Measurements from ENCODE around the gene POPDC2.

Gene POPDC2

GRCh38 chr3:119658994-119659393 is 1.4 kb downstream of the POPDC2 start:
- TF ChIP-seq CTCF (IDR thresholded peaks at IDR 0.05; ENCODE audit: borderline replicate concordance, insufficient read depth, low read depth, low read length) = no peak
- no peak overlapping the region for H3K4me3 ChIP-seq (ENCODE audit: low read depth, low read length)

GRCh38 chr3:119657887-119658702 is 2.3 kb downstream of the POPDC2 start:
- H3K4me3 ChIP-seq (ENCODE audit: low read depth, low read length) = no peak overlapping the region
- no peak for TF ChIP-seq CTCF (IDR thresholded peaks at IDR 0.05; ENCODE audit: borderline replicate concordance, insufficient read depth, low read depth, low read length)

- no peak overlapping the region for H3K4me3 ChIP-seq (ENCODE audit: low read depth, low read length)
- no peak for TF ChIP-seq CTCF (IDR thresholded peaks at IDR 0.05; ENCODE audit: borderline replicate concordance, insufficient read depth, low read depth, low read length)
Observed at GRCh38 chr3:119653876-119654275, 6.5 kb downstream of the POPDC2 start.

- no peak overlapping the region for H3K4me3 ChIP-seq (ENCODE audit: low read depth, low read length)
- TF ChIP-seq CTCF (IDR thresholded peaks at IDR 0.05; ENCODE audit: borderline replicate concordance, insufficient read depth, low read depth, low read length) = no peak
Observed at GRCh38 chr3:119652306-119653033, 7.9 kb downstream of the POPDC2 start.

- H3K4me3 ChIP-seq (ENCODE audit: low read depth, low read length) = no peak overlapping the region
- TF ChIP-seq CTCF (IDR thresholded peaks at IDR 0.05; ENCODE audit: borderline replicate concordance, insufficient read depth, low read depth, low read length) = no peak
Observed at GRCh38 chr3:119649761-119650160, 10.6 kb downstream of the POPDC2 start.

GRCh38 chr3:119647843-119648575 is 12.4 kb downstream of the POPDC2 start:
- no peak for TF ChIP-seq CTCF (IDR thresholded peaks at IDR 0.05; ENCODE audit: borderline replicate concordance, insufficient read depth, low read depth, low read length)
- no peak overlapping the region for H3K4me3 ChIP-seq (ENCODE audit: low read depth, low read length)
